H1 (cell line): ENCODE measurements around the gene HACD1.

ENCODE experiments used
- BRCA1 ChIP-seq: IDR thresholded peaks from 2 replicates; pipeline ENCODE4 v1.6.1; 2012; ENCODE audit warnings: low read depth, low read length, improper control_type of control experiment
- EZH2 ChIP-seq: fragments of 200-600 bp; sonication (generic); IDR thresholded peaks from 2 replicates; pipeline ENCODE4 v1.7.1; 2012; ENCODE audit warnings: low read depth, mild to moderate bottlenecking, moderate library complexity, low read length, inconsistent platforms; ENCODE audit not compliant: severe bottlenecking
- HDAC6 ChIP-seq: IDR thresholded peaks from one replicate; pipeline ENCODE4 v1.7.1; 2012; ENCODE audit warnings: low read depth, mild to moderate bottlenecking, inconsistent platforms, low read length, moderate library complexity
- MAFK ChIP-seq: IDR thresholded peaks from 2 replicates; pipeline ENCODE4 v1.6.1; 2012; ENCODE audit warnings: low read depth, mild to moderate bottlenecking, improper control_type of control experiment, low read length
- POLR2A ChIP-seq, 2 experiments: IDR thresholded peaks; 1 replicate in 1 of 2; 2 replicates in 1 of 2; pipeline ENCODE4 v1.6.1; 2011; ENCODE audit warnings: low read depth in 2 of 2, low read length in 2 of 2, mild to moderate bottlenecking in 2 of 2; ENCODE audit errors: control extremely low read depth in 1 of 2
- POLR2AphosphoS5 ChIP-seq: IDR thresholded peaks from 2 replicates; pipeline ENCODE4 v1.6.1; 2011; ENCODE audit warnings: low read depth, low read length
- POU5F1 ChIP-seq: IDR thresholded peaks from 2 replicates; pipeline ENCODE4 v1.6.1; 2011; ENCODE audit warnings: low read depth, mild to moderate bottlenecking, low read length, moderate library complexity
- RAD21 ChIP-seq, 2 experiments: IDR thresholded peaks in 1 of 2; conservative IDR thresholded peaks in 1 of 2; 2 replicates each; pipeline ENCODE4 v1.6.1; 2011; ENCODE audit warnings: low read depth in 2 of 2, low read length in 2 of 2, improper control_type of control experiment in 1 of 2, inconsistent platforms in 1 of 2, mild to moderate bottlenecking in 1 of 2, moderate library complexity in 1 of 2
- RFX5 ChIP-seq: IDR thresholded peaks from 2 replicates; pipeline ENCODE4 v1.6.1; 2011; ENCODE audit warnings: low read depth, low read length, improper control_type of control experiment, borderline replicate concordance
- SP1 ChIP-seq: IDR thresholded peaks from 2 replicates; pipeline ENCODE4 v1.6.1; 2011; ENCODE audit warnings: low read depth, low read length
- ZNF274 ChIP-seq: IDR thresholded peaks from 2 replicates; pipeline ENCODE4 v1.7.0; 2012; ENCODE audit warnings: low read length, borderline replicate concordance; ENCODE audit errors: extremely low read depth
- TF ChIP-seq, protein P1 (sequence below): IDR thresholded peaks from 2 replicates; pipeline ENCODE4 v1.6.1; 2011; ENCODE audit warnings: low read length, improper control_type of control experiment
- TF ChIP-seq, protein P2 (sequence below), 3 experiments: IDR thresholded peaks; 1 replicate in 2 of 3; 2 replicates in 1 of 3; pipeline versions ENCODE4 v1.5.1 to v1.6.1; 2011; ENCODE audit warnings: low read length in 3 of 3, mild to moderate bottlenecking in 3 of 3, inconsistent platforms in 2 of 3, low read depth in 1 of 3, moderate library complexity in 1 of 3; ENCODE audit not compliant: insufficient read depth in 1 of 3; ENCODE audit errors: control extremely low read depth in 1 of 3

DNA sequence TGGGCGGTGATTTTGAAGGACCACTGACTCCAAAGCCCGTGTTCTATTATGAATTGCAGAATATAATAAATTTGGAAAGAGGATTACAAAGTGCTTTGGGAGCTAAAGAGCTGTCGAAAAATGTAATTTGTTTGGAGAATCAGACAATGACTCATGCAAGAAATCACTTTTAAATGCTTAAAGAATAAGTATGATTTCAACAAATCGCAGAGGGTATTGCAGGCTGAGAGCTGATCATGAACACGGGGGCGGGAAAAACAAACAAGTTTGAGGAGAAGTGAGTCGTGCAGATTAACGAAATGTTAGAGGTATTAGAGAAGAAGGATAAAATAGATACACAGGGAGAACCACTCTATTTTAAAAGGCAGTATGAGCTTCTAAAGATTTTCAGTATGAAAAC, 4.9 kb upstream of the HACD1 start:
- TF ChIP-seq, protein P1, sequence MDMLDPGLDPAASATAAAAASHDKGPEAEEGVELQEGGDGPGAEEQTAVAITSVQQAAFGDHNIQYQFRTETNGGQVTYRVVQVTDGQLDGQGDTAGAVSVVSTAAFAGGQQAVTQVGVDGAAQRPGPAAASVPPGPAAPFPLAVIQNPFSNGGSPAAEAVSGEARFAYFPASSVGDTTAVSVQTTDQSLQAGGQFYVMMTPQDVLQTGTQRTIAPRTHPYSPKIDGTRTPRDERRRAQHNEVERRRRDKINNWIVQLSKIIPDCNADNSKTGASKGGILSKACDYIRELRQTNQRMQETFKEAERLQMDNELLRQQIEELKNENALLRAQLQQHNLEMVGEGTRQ, result no peak
- TF ChIP-seq, protein P2, sequence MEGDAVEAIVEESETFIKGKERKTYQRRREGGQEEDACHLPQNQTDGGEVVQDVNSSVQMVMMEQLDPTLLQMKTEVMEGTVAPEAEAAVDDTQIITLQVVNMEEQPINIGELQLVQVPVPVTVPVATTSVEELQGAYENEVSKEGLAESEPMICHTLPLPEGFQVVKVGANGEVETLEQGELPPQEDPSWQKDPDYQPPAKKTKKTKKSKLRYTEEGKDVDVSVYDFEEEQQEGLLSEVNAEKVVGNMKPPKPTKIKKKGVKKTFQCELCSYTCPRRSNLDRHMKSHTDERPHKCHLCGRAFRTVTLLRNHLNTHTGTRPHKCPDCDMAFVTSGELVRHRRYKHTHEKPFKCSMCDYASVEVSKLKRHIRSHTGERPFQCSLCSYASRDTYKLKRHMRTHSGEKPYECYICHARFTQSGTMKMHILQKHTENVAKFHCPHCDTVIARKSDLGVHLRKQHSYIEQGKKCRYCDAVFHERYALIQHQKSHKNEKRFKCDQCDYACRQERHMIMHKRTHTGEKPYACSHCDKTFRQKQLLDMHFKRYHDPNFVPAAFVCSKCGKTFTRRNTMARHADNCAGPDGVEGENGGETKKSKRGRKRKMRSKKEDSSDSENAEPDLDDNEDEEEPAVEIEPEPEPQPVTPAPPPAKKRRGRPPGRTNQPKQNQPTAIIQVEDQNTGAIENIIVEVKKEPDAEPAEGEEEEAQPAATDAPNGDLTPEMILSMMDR (IDR thresholded peaks at IDR 0.05; ENCODE audit: control extremely low read depth in 1 of 3, insufficient read depth in 1 of 3, low read depth in 1 of 3, low read length in 3 of 3), result no peak
- TF ChIP-seq RAD21 (IDR thresholded peaks at IDR 0.05 in 1 of 2, conservative IDR thresholded peaks at IDR 0.05 in 1 of 2; ENCODE audit: low read depth in 2 of 2, low read length in 2 of 2), result no peak
- TF ChIP-seq BRCA1, result no peak
- TF ChIP-seq HDAC6, result no peak
- no peak for TF ChIP-seq POLR2A (IDR thresholded peaks at IDR 0.05; ENCODE audit: control extremely low read depth in 1 of 2, low read depth in 2 of 2, low read length in 2 of 2)
- no peak for TF ChIP-seq MAFK
- no peak for TF ChIP-seq SP1
- TF ChIP-seq ZNF274, result no peak
- no peak for TF ChIP-seq POLR2AphosphoS5
- TF ChIP-seq POU5F1, result no peak
- no peak for TF ChIP-seq RFX5
- no peak for TF ChIP-seq EZH2
